H1 (cell line): ENCODE measurements around the gene FEV.

Experiments used
- CBX8 ChIP-seq: fragments of 300-800, 300-1000 bp; sonication (generic); IDR thresholded peaks from 2 replicates; pipeline ENCODE4 v1.7.1; 2016; ENCODE audit warnings: low read depth, low read length, borderline replicate concordance
- CTCF ChIP-seq, 3 experiments: IDR thresholded peaks; 1 replicate in 2 of 3; 2 replicates in 1 of 3; pipeline versions ENCODE4 v1.5.1 to v1.6.1; 2011; ENCODE audit warnings: low read length in 3 of 3, mild to moderate bottlenecking in 3 of 3, inconsistent platforms in 2 of 3, low read depth in 1 of 3, moderate library complexity in 1 of 3; ENCODE audit not compliant: insufficient read depth in 1 of 3; ENCODE audit errors: control extremely low read depth in 1 of 3
- EZH2 ChIP-seq: fragments of 200-600 bp; sonication (generic); IDR thresholded peaks from 2 replicates; pipeline ENCODE4 v1.7.1; 2012; ENCODE audit warnings: low read depth, mild to moderate bottlenecking, moderate library complexity, low read length, inconsistent platforms; ENCODE audit not compliant: severe bottlenecking
- JUN ChIP-seq: IDR thresholded peaks from 2 replicates; pipeline ENCODE4 v1.6.1; 2011; ENCODE audit warnings: low read depth, mild to moderate bottlenecking, improper control_type of control experiment, low read length
- MAX ChIP-seq: IDR thresholded peaks from 2 replicates; pipeline ENCODE4 v1.6.1; 2012; ENCODE audit warnings: inconsistent platforms
- POLR2A ChIP-seq, 2 experiments: IDR thresholded peaks; 1 replicate in 1 of 2; 2 replicates in 1 of 2; pipeline ENCODE4 v1.6.1; 2011; ENCODE audit warnings: low read depth in 2 of 2, low read length in 2 of 2, mild to moderate bottlenecking in 2 of 2; ENCODE audit errors: control extremely low read depth in 1 of 2
- TAF1 ChIP-seq: IDR thresholded peaks from 2 replicates; pipeline ENCODE4 v1.6.1; 2011; ENCODE audit warnings: mild to moderate bottlenecking, low read depth, low read length
- TF ChIP-seq, protein P1 (sequence below): IDR thresholded peaks from 2 replicates; pipeline ENCODE4 v1.6.1; 2011; ENCODE audit warnings: low read length, improper control_type of control experiment

- no peak for TF ChIP-seq JUN
- TF ChIP-seq, protein P1, sequence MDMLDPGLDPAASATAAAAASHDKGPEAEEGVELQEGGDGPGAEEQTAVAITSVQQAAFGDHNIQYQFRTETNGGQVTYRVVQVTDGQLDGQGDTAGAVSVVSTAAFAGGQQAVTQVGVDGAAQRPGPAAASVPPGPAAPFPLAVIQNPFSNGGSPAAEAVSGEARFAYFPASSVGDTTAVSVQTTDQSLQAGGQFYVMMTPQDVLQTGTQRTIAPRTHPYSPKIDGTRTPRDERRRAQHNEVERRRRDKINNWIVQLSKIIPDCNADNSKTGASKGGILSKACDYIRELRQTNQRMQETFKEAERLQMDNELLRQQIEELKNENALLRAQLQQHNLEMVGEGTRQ, result no peak
- TF ChIP-seq TAF1, result no peak
- no peak for TF ChIP-seq CTCF (IDR thresholded peaks at IDR 0.05; ENCODE audit: control extremely low read depth in 1 of 3, insufficient read depth in 1 of 3, low read depth in 1 of 3, low read length in 3 of 3)
- TF ChIP-seq MAX, result no peak
- no peak for TF ChIP-seq POLR2A (IDR thresholded peaks at IDR 0.05; ENCODE audit: control extremely low read depth in 1 of 2, low read depth in 2 of 2, low read length in 2 of 2)
- TF ChIP-seq EZH2, result no peak
- no peak for TF ChIP-seq CBX8
These were observed 45.4 kb upstream of the FEV start for GRCh38 chr2:219030177-219030940.
